AG08396 (cell line): Measurements from ENCODE around the gene NEURL2.

Source experiments
- DNase-seq: peaks from one replicate; pipeline ENCODE4 v3.0.0; 2012; ENCODE audit warnings: low spot score, mixed read lengths

Gene NEURL2

DNA sequence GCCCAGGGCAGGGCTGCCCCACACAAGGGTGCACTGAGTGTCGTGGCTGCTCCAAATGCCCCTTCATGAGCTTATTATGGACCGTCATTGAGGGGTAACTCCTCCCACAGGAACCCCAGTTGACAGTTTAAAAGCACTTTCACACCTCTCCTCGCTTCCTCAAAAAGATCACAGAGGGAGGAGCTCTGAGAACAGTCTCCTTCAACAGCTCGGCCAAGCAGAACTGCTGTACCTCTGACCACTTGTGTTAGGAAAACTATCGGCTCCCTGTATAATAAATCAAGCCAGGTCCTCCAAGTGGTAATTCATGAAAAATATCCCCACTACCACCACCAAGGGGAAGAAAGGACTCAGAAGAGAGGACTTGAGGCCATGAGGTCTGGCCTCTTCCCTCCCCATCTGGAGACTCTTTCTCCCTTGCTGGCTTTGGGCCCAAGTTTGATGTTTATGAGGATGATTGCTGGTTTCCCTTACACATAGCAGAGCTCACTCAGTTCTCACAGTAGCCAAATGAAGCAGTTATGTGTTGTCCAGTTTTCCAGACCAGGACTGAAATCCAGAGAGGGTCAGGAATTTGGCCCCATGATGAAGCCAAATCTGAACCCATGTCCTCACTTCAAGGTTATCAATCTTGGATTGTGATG lies 48.7 kb downstream of the NEURL2 start:
- peak; percentile 53 for DNase-seq

DNA sequence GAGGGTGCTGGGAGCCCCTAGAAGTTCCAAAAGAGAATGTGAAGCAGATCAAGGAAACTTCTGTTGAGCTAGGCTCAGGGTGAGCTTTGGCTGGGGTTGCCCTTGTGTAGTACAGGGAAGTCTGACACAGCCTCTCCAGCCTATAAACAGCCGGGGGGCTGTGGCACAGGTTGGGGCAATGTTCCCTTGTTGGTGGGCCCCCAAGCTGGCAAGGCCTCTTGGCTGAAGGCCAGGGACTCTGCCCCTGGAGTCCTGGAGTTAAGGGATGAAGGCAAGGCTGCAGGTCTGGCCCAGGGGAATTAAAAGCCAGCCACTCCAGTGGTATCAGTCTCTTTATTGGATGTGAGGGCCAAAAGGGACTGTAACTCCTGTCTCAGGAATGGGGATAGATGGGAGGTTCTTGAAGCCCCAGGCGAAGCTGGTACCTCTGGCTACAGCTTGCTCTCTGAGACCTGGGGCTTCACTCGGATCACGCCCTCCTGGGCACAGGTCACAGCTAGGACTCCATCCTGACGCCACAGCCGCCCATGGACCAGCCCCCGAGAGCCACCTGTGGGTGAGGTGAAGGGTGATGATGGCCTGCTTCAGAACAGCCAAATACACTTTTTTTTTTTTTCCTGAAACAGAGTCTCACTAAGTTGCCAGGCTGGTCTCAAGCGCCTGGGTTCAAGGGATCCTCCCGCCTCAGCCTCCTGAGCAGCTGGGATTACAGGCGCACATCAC lies 49.4 kb downstream of the NEURL2 start:
- DNase-seq = no peak

DNA sequence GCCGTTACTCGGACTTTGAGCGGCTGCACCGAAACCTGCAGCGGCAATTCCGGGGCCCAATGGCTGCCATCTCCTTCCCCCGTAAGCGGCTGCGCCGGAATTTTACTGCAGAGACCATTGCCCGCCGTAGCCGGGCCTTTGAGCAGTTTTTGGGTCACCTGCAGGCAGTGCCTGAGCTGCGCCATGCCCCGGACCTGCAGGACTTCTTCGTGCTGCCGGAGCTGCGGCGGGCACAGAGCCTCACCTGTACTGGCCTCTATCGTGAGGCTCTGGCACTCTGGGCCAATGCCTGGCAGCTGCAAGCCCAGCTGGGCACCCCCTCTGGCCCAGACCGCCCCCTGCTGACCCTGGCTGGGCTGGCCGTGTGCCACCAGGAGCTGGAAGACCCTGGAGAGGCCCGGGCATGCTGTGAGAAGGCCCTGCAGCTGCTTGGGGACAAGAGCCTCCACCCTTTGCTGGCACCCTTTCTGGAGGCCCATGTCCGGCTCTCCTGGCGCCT lies 50.3 kb downstream of the NEURL2 start:
- no peak for DNase-seq
